Measurements from ENCODE around the gene DNPH1. TPM values are rescaled to one million over a fixed set of nuclear protein-coding genes. Genes with fewer than 3 reads are reported as not detected.

The DNPH1 gene
- total and polyA plus RNA-seq, 9 of the 15 experiments (the other 6 are each of a cell fraction or from before 2014, with no cell fraction given): 7.3 to 300 (median 68.7) TPM

- no peak for TF ChIP-seq ZNF449 (CRISPR knock-in tag; IDR thresholded peaks at IDR 0.05)
- TF ChIP-seq SMARCA4 (IDR thresholded peaks at IDR 0.05): no peak
- peak; percentile 76; the same call in 1 of the 2 replicates for TF ChIP-seq SP1 (CRISPR knock-in tag; IDR thresholded peaks at IDR 0.05)
- TF ChIP-seq MYNN (IDR thresholded peaks at IDR 0.05): no peak
- TF ChIP-seq MYNN (CRISPR knock-in tag; IDR thresholded peaks at IDR 0.05): no peak
- TF ChIP-seq GTF2E2 (tag; IDR thresholded peaks at IDR 0.05): no peak
- TF ChIP-seq PHF8 (IDR thresholded peaks at IDR 0.05; ENCODE audit: borderline replicate concordance, low read length): peak; percentile 27; the same call in 1 of the 2 replicates
- TF ChIP-seq MECOM (CRISPR knock-in tag; IDR thresholded peaks at IDR 0.05): no peak
- TF ChIP-seq ZNF408 (CRISPR knock-in tag; IDR thresholded peaks at IDR 0.05; ENCODE audit: low read depth): no peak
- peak; percentile 41; the same call in 1 of the 2 replicates for TF ChIP-seq IRF9 (tag; IDR thresholded peaks at IDR 0.05)
- no peak for TF ChIP-seq IRF2 (CRISPR knock-in tag; IDR thresholded peaks at IDR 0.05)
- no peak for TF ChIP-seq MCM7 (IDR thresholded peaks at IDR 0.05)
- TF ChIP-seq ZNF232 (CRISPR knock-in tag; IDR thresholded peaks at IDR 0.05): no peak
- no peak for TF ChIP-seq ARID3B (CRISPR knock-in tag; IDR thresholded peaks at IDR 0.05; ENCODE audit: borderline replicate concordance)
- TF ChIP-seq ZNF561 (CRISPR knock-in tag; conservative IDR thresholded peaks at IDR 0.05): no peak
- no peak for TF ChIP-seq HMGN3 (IDR thresholded peaks at IDR 0.05; ENCODE audit: borderline replicate concordance, extremely low read depth, insufficient read length, low read depth, low read length)
- TF ChIP-seq NR0B1 (IDR thresholded peaks at IDR 0.05; ENCODE audit: partially characterized antibody): no peak
- TF ChIP-seq ZBTB43 (CRISPR knock-in tag; IDR thresholded peaks at IDR 0.05): no peak
- TF ChIP-seq ZNF24 (IDR thresholded peaks at IDR 0.05): no peak
These were observed 18.1 kb upstream of the DNPH1 start (continued) for GRCh38 chr6:43247114-43247999.
